ENCODE results near the gene ZNF432.
A peak's percentile ranks its signal among the peaks of the same experiment; 100 is the strongest.

Gene ZNF432

GRCh38 chr19:52007806-52008557, 40.7 kb downstream of the ZNF432 start, which contains the start of gene ZNF615:
ZNF615 (minus strand) TSS chr19:52008211; CDS start chr19:52003711, 4,500 bp downstream.
- peak; percentile 73 for DNase-seq

- DNase-seq, result no peak
These were observed 41.2 kb downstream of the ZNF432 start for GRCh38 chr19:52007451-52007805.

- no peak for DNase-seq
These were observed 54.5 kb downstream of the ZNF432 start for GRCh38 chr19:51994048-51994644.

- DNase-seq, result no peak
These were observed 55.2 kb downstream of the ZNF432 start for GRCh38 chr19:51993422-51993821.

GRCh38 chr19:51986309-51987291, 62.0 kb downstream of the ZNF432 start, which contains the start of gene ZNF350:
ZNF350 (minus strand) TSS chr19:51986840; CDS start chr19:51974360, 12,480 bp downstream.
- peak; percentile 90 for DNase-seq

GRCh38 chr19:51983361-51983760, 65.3 kb downstream of the ZNF432 start:
- DNase-seq, result no peak

Measured in amniotic stem cell (primary cell).